Stimulated activated CD4-positive, alpha-beta T cell treated with anti-CD3 and anti-CD28 coated beads, Interleukin-4, amount 100 ng/mL, for 24 hours (primary cell): ENCODE data around the gene KCNJ16.

Experiments
- DNase-seq: peaks from one replicate; pipeline ENCODE4 v3.0.0-alpha.2; 2020

KCNJ16 gene

GRCh38 chr17:70099294-70099693, 24.3 kb downstream of the KCNJ16 start:
- DNase-seq: no peak

GRCh38 chr17:70099884-70100283, 24.9 kb downstream of the KCNJ16 start:
- no peak for DNase-seq

GRCh38 chr17:70100983-70101382, 26.0 kb downstream of the KCNJ16 start:
- DNase-seq: no peak

GRCh38 chr17:70102531-70102930, 27.5 kb downstream of the KCNJ16 start:
- no peak for DNase-seq

- DNase-seq: no peak
Observed at GRCh38 chr17:70104791-70105523, 29.9 kb downstream of the KCNJ16 start.

- no peak for DNase-seq
Observed at GRCh38 chr17:70105641-70106040, 30.6 kb downstream of the KCNJ16 start.

- no peak for DNase-seq
Observed at GRCh38 chr17:70106551-70106950, 31.5 kb downstream of the KCNJ16 start.

- DNase-seq: no peak
Observed at GRCh38 chr17:70107441-70107840, 32.4 kb downstream of the KCNJ16 start.

- DNase-seq: no peak
Observed at GRCh38 chr17:70107904-70108565, 33.0 kb downstream of the KCNJ16 start.

GRCh38 chr17:70109497-70109896, 34.5 kb downstream of the KCNJ16 start:
- DNase-seq: no peak

- DNase-seq: no peak
Observed at GRCh38 chr17:70110443-70110880, 35.4 kb downstream of the KCNJ16 start.

GRCh38 chr17:70111201-70111600, 36.2 kb downstream of the KCNJ16 start:
- DNase-seq: no peak

GRCh38 chr17:70114405-70114804, 39.4 kb downstream of the KCNJ16 start:
- DNase-seq: no peak

- no peak for DNase-seq
Observed at GRCh38 chr17:70115126-70115525, 40.1 kb downstream of the KCNJ16 start.

GRCh38 chr17:70116919-70117318, 41.9 kb downstream of the KCNJ16 start:
- no peak for DNase-seq

- DNase-seq: no peak
Observed at GRCh38 chr17:70119545-70119944, 44.5 kb downstream of the KCNJ16 start.

GRCh38 chr17:70119983-70120382, 45.0 kb downstream of the KCNJ16 start:
- DNase-seq: no peak

- DNase-seq: no peak
Observed at GRCh38 chr17:70120425-70120824, 45.4 kb downstream of the KCNJ16 start.

- no peak for DNase-seq
Observed at GRCh38 chr17:70121126-70121525, 46.1 kb downstream of the KCNJ16 start.

- no peak for DNase-seq
Observed at GRCh38 chr17:70123193-70123592, 48.2 kb downstream of the KCNJ16 start.

- DNase-seq: no peak
Observed at GRCh38 chr17:70124723-70125122, 49.7 kb downstream of the KCNJ16 start.

GRCh38 chr17:70127221-70127873, 52.3 kb downstream of the KCNJ16 start:
- no peak for DNase-seq

GRCh38 chr17:70128727-70129238, 53.8 kb downstream of the KCNJ16 start:
- no peak for DNase-seq

- no peak for DNase-seq
Observed at GRCh38 chr17:70130289-70130688, 55.3 kb downstream of the KCNJ16 start.
